ENCODE measurements around the gene CCS.
A peak's percentile ranks its signal among the peaks of the same experiment; 100 is the strongest.

CCS gene

DNA sequence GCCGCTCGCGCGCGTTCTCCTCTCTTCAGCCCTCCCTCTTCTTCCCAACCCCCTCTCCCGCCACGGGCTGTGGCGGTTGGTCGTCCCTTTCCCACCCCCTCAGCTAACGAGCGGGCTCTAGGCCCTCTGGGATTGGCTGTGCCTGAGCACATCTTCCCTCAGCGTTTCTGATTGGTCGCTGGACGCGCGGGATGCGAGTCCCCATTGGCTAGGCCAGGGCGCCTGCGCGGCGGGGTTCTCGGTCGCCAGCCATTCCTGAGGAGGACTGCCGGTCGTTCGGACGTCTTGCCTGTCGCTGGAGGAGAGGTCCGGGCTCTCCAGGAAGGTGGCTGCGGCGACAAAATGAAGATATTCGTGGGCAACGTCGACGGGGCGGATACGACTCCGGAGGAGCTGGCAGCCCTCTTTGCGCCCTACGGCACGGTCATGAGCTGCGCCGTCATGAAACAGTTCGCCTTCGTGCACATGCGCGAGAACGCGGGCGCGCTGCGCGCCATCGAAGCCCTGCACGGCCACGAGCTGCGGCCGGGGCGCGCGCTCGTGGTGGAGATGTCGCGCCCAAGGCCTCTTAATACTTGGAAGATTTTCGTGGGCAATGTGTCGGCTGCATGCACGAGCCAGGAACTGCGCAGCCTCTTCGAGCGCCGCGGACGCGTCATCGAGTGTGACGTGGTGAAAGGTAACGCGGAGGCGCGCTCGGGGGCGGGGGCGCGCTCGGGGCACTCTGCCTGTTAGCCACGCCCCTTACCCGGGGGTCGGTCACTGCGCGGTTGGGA is 23.6 kb downstream of the CCS start, which contains the start of gene RBM14:
TSS of gene RBM14 (plus strand) at position 252 of the 776 bp plus-strand sequence. CDS start at position 343, 91 bp downstream.
- no peaks in the 10 kb centered on the region for H4K20me1 ChIP-seq (ENCODE audit: insufficient read depth, low read length)
- TF ChIP-seq EZH2 (IDR thresholded peaks at IDR 0.05; ENCODE audit: borderline replicate concordance, low read length): no peak
- TF ChIP-seq, protein P1, sequence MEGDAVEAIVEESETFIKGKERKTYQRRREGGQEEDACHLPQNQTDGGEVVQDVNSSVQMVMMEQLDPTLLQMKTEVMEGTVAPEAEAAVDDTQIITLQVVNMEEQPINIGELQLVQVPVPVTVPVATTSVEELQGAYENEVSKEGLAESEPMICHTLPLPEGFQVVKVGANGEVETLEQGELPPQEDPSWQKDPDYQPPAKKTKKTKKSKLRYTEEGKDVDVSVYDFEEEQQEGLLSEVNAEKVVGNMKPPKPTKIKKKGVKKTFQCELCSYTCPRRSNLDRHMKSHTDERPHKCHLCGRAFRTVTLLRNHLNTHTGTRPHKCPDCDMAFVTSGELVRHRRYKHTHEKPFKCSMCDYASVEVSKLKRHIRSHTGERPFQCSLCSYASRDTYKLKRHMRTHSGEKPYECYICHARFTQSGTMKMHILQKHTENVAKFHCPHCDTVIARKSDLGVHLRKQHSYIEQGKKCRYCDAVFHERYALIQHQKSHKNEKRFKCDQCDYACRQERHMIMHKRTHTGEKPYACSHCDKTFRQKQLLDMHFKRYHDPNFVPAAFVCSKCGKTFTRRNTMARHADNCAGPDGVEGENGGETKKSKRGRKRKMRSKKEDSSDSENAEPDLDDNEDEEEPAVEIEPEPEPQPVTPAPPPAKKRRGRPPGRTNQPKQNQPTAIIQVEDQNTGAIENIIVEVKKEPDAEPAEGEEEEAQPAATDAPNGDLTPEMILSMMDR (IDR thresholded peaks at IDR 0.05; ENCODE audit: low read length): no peak
- no peaks in the 10 kb centered on the region for H3K9me3 ChIP-seq (ENCODE audit: low read length)
- peaks cover 42% of the 10 kb centered on the region for H3K36me3 ChIP-seq (ENCODE audit: insufficient read depth, low read length)
- H3K4me2 ChIP-seq (ENCODE audit: low read length): peak within 1 kb of the TSS; percentile 89
- H3K27me3 ChIP-seq (ENCODE audit: insufficient read depth, low read length): no peaks in the 10 kb centered on the region
- peaks cover 51% of the 10 kb centered on the region for H3K79me2 ChIP-seq (ENCODE audit: insufficient read depth, low read length)
- H3F3A ChIP-seq (ENCODE audit: insufficient read depth, low read length): no peaks in the 10 kb centered on the region
- H2AFZ ChIP-seq (ENCODE audit: low read length): no peak within 1 kb of the TSS
- peak within 1 kb of the TSS; percentile 72 for H3K27ac ChIP-seq (ENCODE audit: low read depth, low read length, poor library complexity, severe bottlenecking)
- peak within 1 kb of the TSS; percentile 81 for H3K4me3 ChIP-seq (ENCODE audit: low read depth, low read length, poor library complexity, severe bottlenecking)
- peak within 1 kb of the TSS; percentile 83 for H3K9ac ChIP-seq (ENCODE audit: low read length)
- no peaks in the 10 kb centered on the region for H3K9me2 ChIP-seq (ENCODE audit: low read depth, low read length)
- H3K4me1 ChIP-seq (ENCODE audit: insufficient read depth, low read length, severe bottlenecking): peaks cover 49% of the 10 kb centered on the region

DNA sequence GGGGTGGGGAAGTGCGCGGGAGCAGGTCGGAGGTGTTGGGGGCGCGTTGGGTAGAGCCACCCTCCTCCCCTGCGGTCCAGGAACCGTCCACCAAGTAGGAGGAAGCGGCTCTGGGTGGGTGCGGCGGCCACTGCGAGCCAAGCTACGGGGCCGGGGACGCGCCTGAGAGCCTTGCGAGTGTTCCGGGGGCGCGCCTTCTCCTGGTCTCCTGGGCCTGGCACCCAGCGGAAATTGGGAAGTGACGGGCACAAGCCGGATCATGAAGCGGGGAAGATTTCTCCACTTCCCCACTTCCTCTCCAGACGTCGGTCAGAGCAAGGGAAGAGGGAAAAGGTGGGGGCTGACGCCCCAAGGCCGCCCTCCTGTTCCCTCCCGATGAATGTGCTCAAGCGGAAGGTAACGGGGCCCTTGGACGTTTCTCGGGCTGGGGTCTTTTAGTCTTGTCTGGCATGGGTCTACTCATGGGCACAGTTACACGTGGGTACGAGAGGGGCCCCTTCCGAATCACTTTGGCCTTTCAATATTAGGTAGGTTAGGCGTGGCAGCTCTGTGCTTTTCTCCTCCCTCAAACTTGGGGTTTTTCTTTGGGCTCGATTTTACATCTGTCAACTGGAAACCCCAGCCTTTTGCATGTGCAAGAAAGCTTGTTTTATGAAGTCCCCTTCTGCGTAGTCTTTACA is 24.3 kb downstream of the CCS start:
- peaks cover 53% of the 10 kb centered on the region for H3K4me1 ChIP-seq (ENCODE audit: insufficient read depth, low read length, severe bottlenecking)
- H3K27ac ChIP-seq (ENCODE audit: low read depth, low read length, poor library complexity, severe bottlenecking): peak overlapping the region; percentile 71
- peak overlapping the region; percentile 81 for H3K4me3 ChIP-seq (ENCODE audit: low read depth, low read length, poor library complexity, severe bottlenecking)
- H3K4me2 ChIP-seq (ENCODE audit: low read length): peak overlapping the region; percentile 89
- TF ChIP-seq EZH2 (IDR thresholded peaks at IDR 0.05; ENCODE audit: borderline replicate concordance, low read length): no peak
- TF ChIP-seq, protein P1 (IDR thresholded peaks at IDR 0.05; ENCODE audit: low read length): no peak
- H3K9me3 ChIP-seq (ENCODE audit: low read length): no peaks in the 10 kb centered on the region
- H3K9ac ChIP-seq (ENCODE audit: low read length): peak overlapping the region; percentile 83
- no peaks in the 10 kb centered on the region for H3K9me2 ChIP-seq (ENCODE audit: low read depth, low read length)
- peaks cover 49% of the 10 kb centered on the region for H3K36me3 ChIP-seq (ENCODE audit: insufficient read depth, low read length)
- no peak overlapping the region for H2AFZ ChIP-seq (ENCODE audit: low read length)
- no peaks in the 10 kb centered on the region for H4K20me1 ChIP-seq (ENCODE audit: insufficient read depth, low read length)
- H3K79me2 ChIP-seq (ENCODE audit: insufficient read depth, low read length): peaks cover 58% of the 10 kb centered on the region
- H3K27me3 ChIP-seq (ENCODE audit: insufficient read depth, low read length): no peaks in the 10 kb centered on the region
- no peaks in the 10 kb centered on the region for H3F3A ChIP-seq (ENCODE audit: insufficient read depth, low read length)

DNA sequence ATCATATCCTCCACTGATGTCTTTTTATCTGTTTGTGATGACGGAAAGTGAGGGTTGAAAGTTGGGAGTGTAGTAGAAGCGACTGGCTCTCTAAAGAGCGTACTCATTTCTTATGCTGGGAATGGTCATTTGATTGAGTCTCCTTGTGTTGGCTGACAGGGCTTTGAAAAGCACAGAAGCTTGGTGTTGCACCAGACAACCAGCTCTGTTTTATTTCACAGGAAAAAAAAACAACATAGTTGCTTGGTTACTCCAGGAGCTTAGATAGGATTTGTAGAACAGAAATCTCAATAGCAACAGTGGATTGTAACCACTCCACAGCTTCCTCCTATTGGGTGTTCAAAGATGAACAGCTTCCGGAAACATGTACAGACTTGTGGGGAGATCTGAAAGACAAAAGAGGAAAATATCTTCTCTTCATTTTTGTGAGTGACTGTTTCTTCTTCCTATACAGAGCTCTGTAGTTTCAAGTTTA is 26.1 kb downstream of the CCS start:
- Histone ChIP-seq H3K9ac (ENCODE audit: low read length) (peak overlapping the region; percentile 83; the same call in 1 of the 2 replicates), H3K4me2 (ENCODE audit: low read length) (peak overlapping the region; percentile 89), H3K9me2 (ENCODE audit: low read depth, low read length) (no peaks in the 10 kb centered on the region), H3K36me3 (ENCODE audit: insufficient read depth, low read length) (peaks cover 68% of the 10 kb centered on the region), H3K27me3 (ENCODE audit: insufficient read depth, low read length) (no peaks in the 10 kb centered on the region), H3K27ac (ENCODE audit: low read depth, low read length, poor library complexity, severe bottlenecking) (peak overlapping the region; percentile 21), H3K9me3 (ENCODE audit: low read length) (no peaks in the 10 kb centered on the region), H3K4me3 (ENCODE audit: low read depth, low read length, poor library complexity, severe bottlenecking) (peak overlapping the region; percentile 81), H3F3A (ENCODE audit: insufficient read depth, low read length) (no peaks in the 10 kb centered on the region), H4K20me1 (ENCODE audit: insufficient read depth, low read length) (peaks cover 3% of the 10 kb centered on the region; the same call in 1 of the 2 replicates), H3K79me2 (ENCODE audit: insufficient read depth, low read length) (peaks cover 76% of the 10 kb centered on the region), H2AFZ (ENCODE audit: low read length) (no peak overlapping the region), H3K4me1 (ENCODE audit: insufficient read depth, low read length, severe bottlenecking) (peaks cover 59% of the 10 kb centered on the region)
- TF ChIP-seq, protein P1 (IDR thresholded peaks at IDR 0.05; ENCODE audit: low read length): no peak
- TF ChIP-seq EZH2 (IDR thresholded peaks at IDR 0.05; ENCODE audit: borderline replicate concordance, low read length): no peak
